Measurements from ENCODE around the gene SSH3.

GRCh38 chr11:67261946-67262681, 41.2 kb upstream of the SSH3 start:
- no peak for TF ChIP-seq CTCF (IDR thresholded peaks at IDR 0.05)
- TF ChIP-seq POLR2A (IDR thresholded peaks at IDR 0.05): no peak
- no peak for TF ChIP-seq POLR2AphosphoS5 (IDR thresholded peaks at IDR 0.05)

Measured in prostate gland (tissue), 2 donors.